Mucosa of descending colon (tissue), 3 donors: ENCODE data around the gene CCBE1. TPM values are rescaled to one million over a fixed set of nuclear protein-coding genes. Genes with fewer than 3 reads are reported as not detected.

Source experiments
- ATAC-seq: fragments of 200-7000 bp; cut with Tn5 transposase; one replicate; pipeline ENCODE4 v1.9.1; 2020; ENCODE audit warnings: mild to moderate bottlenecking, moderate library complexity
- DNase-seq, 3 donors: peaks; one replicate each; pipeline ENCODE4 v3.0.0-alpha.2; 2020
- H3K36me3 ChIP-seq: fragments of 200-600 bp; one replicate; pipeline ENCODE4 v1.8.0; 2021; ENCODE audit warnings: low read depth, mild to moderate bottlenecking
- H3K4me1 ChIP-seq: fragments of 200-600 bp; one replicate; pipeline ENCODE4 v1.8.0; 2021; ENCODE audit warnings: low read depth, mild to moderate bottlenecking
- H3K4me3 ChIP-seq: fragments of 200-600 bp; one replicate; pipeline ENCODE4 v1.8.0; 2021; ENCODE audit warnings: mild to moderate bottlenecking
- H3K9me3 ChIP-seq: fragments of 200-600 bp; one replicate; pipeline ENCODE4 v1.8.0; 2021; ENCODE audit warnings: mild to moderate bottlenecking
- intact Hi-C, 2 donors: fragments of 100-400 bp; cut with DNase I in 1 of 2; cut with micrococcal nuclease in 1 of 2; formaldehyde crosslinking; loops; one replicate each; pipeline versions ENCODE4 v1.11.0 to v1.11.1; 2022; cut with DNase I, micrococcal nuclease
- total RNA-seq, 3 donors: library from RNA; stranded (reverse); fragmentation: NEBNext Ultra II Directional in 2 of 3; extraction: Animal tissue kit (Norgen Biotek cat#: 25700) in 2 of 3; gene quantifications; one replicate each; pipeline versions ENCODE4 v1.2.1 to v1.2.4, GENCODE V29; 2021 to 2023
- TF ChIP-seq, protein P1 (sequence below): fragments of 200-600 bp; IDR thresholded peaks from one replicate; pipeline ENCODE4 v1.8.0; 2022; ENCODE audit warnings: antibody characterized with exemption, mild to moderate bottlenecking
- donor health status: DM: no; HTN: no; CAD: no; lungs with moderate emphysema.
- donor health status: DM: no; HTN: no; CAD: no.
- donor health status: DM: no; HTN: yes; CAD: no.

CCBE1 gene
- total RNA-seq, 3 donors from 2014 or later = 1.6 to 54.7 (median 2.2) TPM

- no peaks in the 10 kb centered on the region for H3K4me1 ChIP-seq
- DNase-seq (no peak), ATAC-seq (no peak)
- intact Hi-C loops = no loop called here
- no peak overlapping the region for H3K4me3 ChIP-seq
- H3K9me3 ChIP-seq = no peaks in the 10 kb centered on the region
- H3K36me3 ChIP-seq = no peaks in the 10 kb centered on the region
- TF ChIP-seq, protein P1, sequence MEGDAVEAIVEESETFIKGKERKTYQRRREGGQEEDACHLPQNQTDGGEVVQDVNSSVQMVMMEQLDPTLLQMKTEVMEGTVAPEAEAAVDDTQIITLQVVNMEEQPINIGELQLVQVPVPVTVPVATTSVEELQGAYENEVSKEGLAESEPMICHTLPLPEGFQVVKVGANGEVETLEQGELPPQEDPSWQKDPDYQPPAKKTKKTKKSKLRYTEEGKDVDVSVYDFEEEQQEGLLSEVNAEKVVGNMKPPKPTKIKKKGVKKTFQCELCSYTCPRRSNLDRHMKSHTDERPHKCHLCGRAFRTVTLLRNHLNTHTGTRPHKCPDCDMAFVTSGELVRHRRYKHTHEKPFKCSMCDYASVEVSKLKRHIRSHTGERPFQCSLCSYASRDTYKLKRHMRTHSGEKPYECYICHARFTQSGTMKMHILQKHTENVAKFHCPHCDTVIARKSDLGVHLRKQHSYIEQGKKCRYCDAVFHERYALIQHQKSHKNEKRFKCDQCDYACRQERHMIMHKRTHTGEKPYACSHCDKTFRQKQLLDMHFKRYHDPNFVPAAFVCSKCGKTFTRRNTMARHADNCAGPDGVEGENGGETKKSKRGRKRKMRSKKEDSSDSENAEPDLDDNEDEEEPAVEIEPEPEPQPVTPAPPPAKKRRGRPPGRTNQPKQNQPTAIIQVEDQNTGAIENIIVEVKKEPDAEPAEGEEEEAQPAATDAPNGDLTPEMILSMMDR = no peak
Measured at GRCh38 chr18:59426855-59427254, 270.4 kb downstream of the CCBE1 start.

GRCh38 chr18:59423259-59423658 is 274.0 kb downstream of the CCBE1 start:
- intact Hi-C loops = no loop called here
- H3K36me3 ChIP-seq = no peaks in the 10 kb centered on the region
- ATAC-seq (no peak), DNase-seq (no peak)
- no peaks in the 10 kb centered on the region for H3K9me3 ChIP-seq
- no peaks in the 10 kb centered on the region for H3K4me1 ChIP-seq
- no peak overlapping the region for H3K4me3 ChIP-seq
- TF ChIP-seq, protein P1 = no peak

DNA sequence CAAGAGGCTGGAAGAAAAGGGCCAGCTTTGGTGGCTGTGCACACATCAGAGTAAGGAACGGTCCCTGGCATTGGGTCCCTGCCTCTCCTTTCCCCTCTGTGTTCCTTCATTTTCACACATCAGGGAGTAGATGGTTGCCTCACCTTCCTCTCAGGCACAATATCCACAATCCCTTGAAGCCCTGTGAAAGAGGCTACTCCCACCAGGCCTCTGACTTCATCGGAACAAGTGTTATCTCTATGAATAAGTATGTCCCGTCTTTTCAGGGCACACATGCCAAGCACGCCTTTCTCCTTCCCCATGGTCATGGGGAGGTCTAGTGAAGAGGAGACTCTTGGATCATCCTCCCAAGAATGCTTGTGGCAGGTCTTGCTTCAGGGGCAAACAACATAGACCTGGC is 277.0 kb downstream of the CCBE1 start:
- Histone ChIP-seq H3K4me1 (no peaks in the 10 kb centered on the region), H3K36me3 (no peaks in the 10 kb centered on the region), H3K4me3 (no peak overlapping the region), H3K9me3 (no peaks in the 10 kb centered on the region)
- DNase-seq = no peak
- intact Hi-C loops = no loop called here
- TF ChIP-seq, protein P1 = no peak
- no peak for ATAC-seq

- H3K4me3 ChIP-seq = no peak overlapping the region
- DNase-seq = no peak
- TF ChIP-seq, protein P1 = no peak
- no peaks in the 10 kb centered on the region for H3K36me3 ChIP-seq
- no peaks in the 10 kb centered on the region for H3K4me1 ChIP-seq
- ATAC-seq = no peak
- intact Hi-C loops = no loop called here
- no peaks in the 10 kb centered on the region for H3K9me3 ChIP-seq
Measured at GRCh38 chr18:59419386-59419785, 277.8 kb downstream of the CCBE1 start.

- intact Hi-C loops = no loop called here
- no peak for DNase-seq
- H3K36me3 ChIP-seq = no peaks in the 10 kb centered on the region
- H3K9me3 ChIP-seq = no peaks in the 10 kb centered on the region
- ATAC-seq = no peak
- no peaks in the 10 kb centered on the region for H3K4me1 ChIP-seq
- no peak overlapping the region for H3K4me3 ChIP-seq
- TF ChIP-seq, protein P1 = no peak
Measured at GRCh38 chr18:59416818-59417217, 280.4 kb downstream of the CCBE1 start.

GRCh38 chr18:59414111-59414653 is 283.0 kb downstream of the CCBE1 start:
- Histone ChIP-seq H3K4me3 (no peak overlapping the region), H3K4me1 (no peaks in the 10 kb centered on the region), H3K36me3 (no peaks in the 10 kb centered on the region), H3K9me3 (no peaks in the 10 kb centered on the region)
- DNase-seq = no peak
- no peak for ATAC-seq
- TF ChIP-seq, protein P1 = no peak
- intact Hi-C loops = no loop called here
